HL-60 (cell line): ENCODE measurements around the gene SMYD5.

Source experiments
- CTCF ChIP-seq: IDR thresholded peaks from one replicate; pipeline ENCODE4 v1.5.1; 2011; ENCODE audit warnings: low read length, control low read depth, inconsistent platforms; ENCODE audit not compliant: insufficient read depth
- SPI1 ChIP-seq: IDR thresholded peaks from 2 replicates; pipeline ENCODE4 v1.6.1; 2012; ENCODE audit warnings: low read depth, mild to moderate bottlenecking, borderline replicate concordance

DNA sequence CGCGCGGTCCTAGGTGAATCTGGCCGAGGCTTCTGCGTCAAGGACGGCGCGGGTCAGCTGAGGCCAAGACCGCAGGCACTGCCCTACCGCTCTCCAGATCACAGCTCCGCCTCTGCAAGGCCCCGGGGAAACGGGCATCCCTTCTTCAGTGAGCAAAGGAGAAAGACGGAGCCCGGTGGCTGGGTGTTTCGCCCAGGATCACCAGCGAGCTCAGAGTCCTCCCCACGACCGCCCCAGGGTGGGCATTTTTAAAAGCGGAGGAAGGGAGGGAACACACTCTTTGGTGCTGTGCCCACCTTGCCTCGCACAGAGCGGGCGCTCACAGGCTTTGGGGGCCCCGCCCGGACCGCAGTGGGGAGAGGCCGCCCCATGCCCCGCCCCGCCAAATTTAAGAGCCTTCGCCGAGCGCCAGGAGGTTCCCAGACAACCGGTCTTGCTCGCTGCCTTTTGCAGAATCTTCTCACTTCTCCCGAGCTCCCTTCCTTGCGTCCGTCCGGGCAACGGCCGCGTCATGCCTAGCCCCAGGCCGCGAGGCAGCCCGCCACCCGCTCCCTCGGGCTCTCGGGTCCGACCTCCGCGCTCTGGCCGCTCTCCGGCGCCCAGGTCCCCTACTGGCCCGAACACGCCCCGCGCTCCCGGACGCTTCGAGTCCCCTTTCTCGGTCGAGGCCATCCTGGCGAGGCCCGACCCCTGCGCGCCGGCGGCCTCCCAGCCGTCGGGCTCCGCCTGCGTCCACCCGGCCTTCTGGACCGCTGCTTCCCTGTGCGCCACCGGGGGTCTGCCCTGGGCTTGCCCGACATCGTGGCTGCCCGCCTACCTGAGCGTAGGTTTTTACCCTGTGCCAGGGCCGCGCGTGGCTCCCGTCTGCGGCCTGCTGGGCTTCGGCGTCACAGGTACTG, 11.6 kb upstream of the SMYD5 start, which contains the start of gene NOTO:
- TF ChIP-seq CTCF, result no peak
- no peak for TF ChIP-seq SPI1
